Gastrocnemius medialis (tissue), 4 donors: ENCODE measurements around the gene PCDHA7. TPM values are rescaled to one million over a fixed set of nuclear protein-coding genes. Genes with fewer than 3 reads are reported as not detected.
A peak's percentile ranks its signal among the peaks of the same experiment; 100 is the strongest.

Experiments used
- ATAC-seq, 2 donors: fragments of 150-250 bp; one replicate each; pipeline ENCODE4 v1.9.1; 2016
- DNase-seq, 2 donors: peaks; one replicate each; pipeline ENCODE4 v3.0.0-alpha.2; 2019
- H3K27ac ChIP-seq, 4 donors: fragments of 200-600 bp; sonication (generic); 1 replicate in 1 of 4; 2 replicates in 3 of 4; pipeline ENCODE4 v1.5.1; 2016 to 2018; ENCODE audit warnings: mild to moderate bottlenecking in 2 of 4, moderate library complexity in 1 of 4
- H3K27me3 ChIP-seq, 3 donors: fragments of 200-600 bp; sonication (generic) in 2 of 3; 1 replicate in 1 of 3; 2 replicates in 2 of 3; pipeline versions ENCODE4 v1.5.1 to v1.6.0; 2016 to 2019; ENCODE audit warnings: mild to moderate bottlenecking in 1 of 3, moderate library complexity in 1 of 3
- H3K36me3 ChIP-seq, 2 donors: fragments of 200-600 bp; sonication (generic) in 1 of 2; one replicate each; pipeline ENCODE4 v1.5.1; 2017 to 2018
- H3K4me1 ChIP-seq, 2 donors: fragments of 200-600 bp; sonication (generic) in 1 of 2; one replicate each; pipeline ENCODE4 v1.5.1; 2016 to 2017; ENCODE audit warnings: mild to moderate bottlenecking in 2 of 2
- H3K4me3 ChIP-seq, 4 donors: fragments of 200-600 bp; sonication (generic) in 3 of 4; 1 replicate in 1 of 4; 2 replicates in 3 of 4; pipeline ENCODE4 v1.5.1; 2016 to 2019; ENCODE audit warnings: mild to moderate bottlenecking in 2 of 4
- H3K9me3 ChIP-seq, 3 donors: fragments of 200-600 bp; sonication (generic) in 2 of 3; 1 replicate in 1 of 3; 2 replicates in 2 of 3; pipeline ENCODE4 v1.5.1; 2016 to 2019
- POLR2A ChIP-seq, 2 donors: fragments of 450-650 bp; IDR thresholded peaks; one replicate each; pipeline ENCODE4 v1.6.1; 2017; ENCODE audit warnings: antibody characterized with exemption in 2 of 2, mild to moderate bottlenecking in 2 of 2, moderate library complexity in 2 of 2
- in situ Hi-C, 4 donors: fragments of 200-750 bp; cut with MboI; loops; one replicate each; pipeline versions ENCODE4 v1.15.0 to v1.8.0; 2017; ENCODE audit warnings: low sequenced_read_pairs in 4 of 4
- intact Hi-C: fragments of 100-400 bp; cut with DNase I; formaldehyde crosslinking; loops from one replicate; pipeline ENCODE4 v1.15.1; 2023; ENCODE audit warnings: low total_unique reads
- total RNA-seq, 4 donors: library from RNA; depleted of rRNA; stranded (reverse); fragments of >200 nt; gene quantifications; one replicate each; pipeline versions ENCODE4 v1.1.0 to v1.2.3, GENCODE V29; 2016
- TF ChIP-seq, protein P1 (sequence below), 5 experiments: fragments of 450-650 bp in 3 of 5; fragments of 200-600 bp in 2 of 5; sonication (generic) in 2 of 5; IDR thresholded peaks in 4 of 5; conservative IDR thresholded peaks in 1 of 5; 1 replicate in 4 of 5; 2 replicates in 1 of 5; pipeline ENCODE4 v1.5.1; 2016 to 2019; ENCODE audit warnings: antibody characterized with exemption in 5 of 5, mild to moderate bottlenecking in 3 of 5, moderate library complexity in 3 of 5

Gene PCDHA7
- total RNA-seq, 4 donors from 2014 or later = 0.15 to 0.24 TPM; not detected in 2

DNA sequence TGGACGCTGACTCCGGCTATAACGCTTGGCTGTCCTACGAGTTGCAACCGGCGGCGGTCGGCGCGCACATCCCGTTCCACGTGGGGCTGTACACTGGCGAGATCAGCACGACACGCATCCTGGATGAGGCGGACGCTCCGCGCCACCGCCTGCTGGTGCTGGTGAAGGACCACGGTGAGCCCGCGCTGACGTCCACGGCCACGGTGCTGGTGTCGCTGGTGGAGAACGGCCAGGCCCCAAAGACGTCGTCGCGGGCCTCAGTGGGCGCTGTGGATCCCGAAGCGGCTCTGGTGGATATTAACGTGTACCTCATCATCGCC, 43.2 kb downstream of the PCDHA7 start:
- no peak for DNase-seq
- intact Hi-C loops = no loop called here
- Histone ChIP-seq H3K36me3 (no peaks in the 10 kb centered on the region), H3K9me3 (peaks cover 0 to 6% (median 0%) of the 10 kb centered on the region in 3 donors), H3K27me3 (peaks cover 7 to 23% (median 17%) of the 10 kb centered on the region in 3 donors), H3K4me1 (no peaks in the 10 kb centered on the region), H3K4me3 (no peak overlapping the region), H3K27ac (no peak overlapping the region)
- in situ Hi-C loops = no loop called here
- ATAC-seq = no peak
- TF ChIP-seq POLR2A (IDR thresholded peaks at IDR 0.05) = no peak
- TF ChIP-seq, protein P1, sequence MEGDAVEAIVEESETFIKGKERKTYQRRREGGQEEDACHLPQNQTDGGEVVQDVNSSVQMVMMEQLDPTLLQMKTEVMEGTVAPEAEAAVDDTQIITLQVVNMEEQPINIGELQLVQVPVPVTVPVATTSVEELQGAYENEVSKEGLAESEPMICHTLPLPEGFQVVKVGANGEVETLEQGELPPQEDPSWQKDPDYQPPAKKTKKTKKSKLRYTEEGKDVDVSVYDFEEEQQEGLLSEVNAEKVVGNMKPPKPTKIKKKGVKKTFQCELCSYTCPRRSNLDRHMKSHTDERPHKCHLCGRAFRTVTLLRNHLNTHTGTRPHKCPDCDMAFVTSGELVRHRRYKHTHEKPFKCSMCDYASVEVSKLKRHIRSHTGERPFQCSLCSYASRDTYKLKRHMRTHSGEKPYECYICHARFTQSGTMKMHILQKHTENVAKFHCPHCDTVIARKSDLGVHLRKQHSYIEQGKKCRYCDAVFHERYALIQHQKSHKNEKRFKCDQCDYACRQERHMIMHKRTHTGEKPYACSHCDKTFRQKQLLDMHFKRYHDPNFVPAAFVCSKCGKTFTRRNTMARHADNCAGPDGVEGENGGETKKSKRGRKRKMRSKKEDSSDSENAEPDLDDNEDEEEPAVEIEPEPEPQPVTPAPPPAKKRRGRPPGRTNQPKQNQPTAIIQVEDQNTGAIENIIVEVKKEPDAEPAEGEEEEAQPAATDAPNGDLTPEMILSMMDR (IDR thresholded peaks at IDR 0.05 in 4 of 5, conservative IDR thresholded peaks at IDR 0.05 in 1 of 5) = no peak

DNA sequence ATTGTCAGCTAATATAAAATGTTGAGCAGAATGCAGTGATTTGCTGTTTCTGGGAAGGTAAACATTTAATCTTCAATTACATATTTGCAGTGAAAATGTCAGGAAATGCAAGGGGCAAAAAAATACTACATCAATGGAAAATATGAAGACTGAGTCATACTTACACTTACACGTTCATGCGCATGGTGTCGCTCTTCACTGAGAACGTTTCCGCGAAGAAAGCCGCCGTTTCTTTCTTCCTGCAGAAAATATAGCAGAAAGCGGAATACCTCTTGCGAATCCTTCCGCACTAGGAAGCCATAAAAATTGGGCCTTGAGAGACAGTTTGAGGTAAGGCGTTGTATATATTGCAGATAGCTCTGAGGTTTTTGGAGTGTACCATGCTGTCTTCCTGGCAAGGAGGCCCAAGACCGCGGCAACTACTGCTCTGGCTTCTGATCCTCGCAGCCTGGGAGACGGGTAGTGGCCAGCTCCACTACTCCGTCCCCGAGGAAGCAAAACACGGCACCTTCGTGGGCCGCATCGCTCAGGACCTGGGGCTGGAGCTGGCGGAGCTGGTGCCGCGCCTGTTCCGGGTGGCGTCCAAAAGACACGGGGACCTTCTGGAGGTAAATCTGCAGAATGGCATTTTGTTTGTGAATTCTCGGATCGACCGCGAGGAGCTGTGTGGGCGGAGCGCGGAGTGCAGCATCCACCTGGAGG, 48.0 kb downstream of the PCDHA7 start, which contains the start of gene PCDHA13:
Gene PCDHA13 (plus strand): TSS at position 236 of the 702 bp plus-strand sequence. CDS start 145 bp downstream, at position 381.
- DNase-seq = no peak
- TF ChIP-seq POLR2A (IDR thresholded peaks at IDR 0.05) = no peak
- TF ChIP-seq, protein P1 (IDR thresholded peaks at IDR 0.05 in 4 of 5, conservative IDR thresholded peaks at IDR 0.05 in 1 of 5) = no peak
- Histone ChIP-seq H3K36me3 (no peaks in the 10 kb centered on the region), H3K9me3 (peaks cover 0 to 5% (median 0%) of the 10 kb centered on the region in 3 donors), H3K4me3 (peak within 1 kb of the TSS in 1 of 4 donors; percentile 6), H3K27me3 (peaks cover 12 to 17% (median 14%) of the 10 kb centered on the region in 3 donors), H3K4me1 (no peaks in the 10 kb centered on the region), H3K27ac (no peak within 1 kb of the TSS)
- no peak for ATAC-seq
- intact Hi-C loops = no loop called here
- in situ Hi-C loops = no loop called here

- Histone ChIP-seq H3K36me3 (no peaks in the 10 kb centered on the region), H3K27me3 (peaks cover 12 to 15% (median 14%) of the 10 kb centered on the region in 3 donors), H3K4me1 (no peaks in the 10 kb centered on the region), H3K9me3 (peaks cover 0 to 5% (median 0%) of the 10 kb centered on the region in 3 donors), H3K27ac (no peak overlapping the region), H3K4me3 (no peak overlapping the region)
- intact Hi-C loops = no loop called here
- ATAC-seq (no peak), DNase-seq (no peak)
- TF ChIP-seq, protein P1 (IDR thresholded peaks at IDR 0.05 in 4 of 5, conservative IDR thresholded peaks at IDR 0.05 in 1 of 5) = no peak
- TF ChIP-seq POLR2A (IDR thresholded peaks at IDR 0.05) = no peak
- in situ Hi-C loops = no loop called here
These were observed 48.5 kb downstream of the PCDHA7 start for GRCh38 chr5:140882591-140882899.

DNA sequence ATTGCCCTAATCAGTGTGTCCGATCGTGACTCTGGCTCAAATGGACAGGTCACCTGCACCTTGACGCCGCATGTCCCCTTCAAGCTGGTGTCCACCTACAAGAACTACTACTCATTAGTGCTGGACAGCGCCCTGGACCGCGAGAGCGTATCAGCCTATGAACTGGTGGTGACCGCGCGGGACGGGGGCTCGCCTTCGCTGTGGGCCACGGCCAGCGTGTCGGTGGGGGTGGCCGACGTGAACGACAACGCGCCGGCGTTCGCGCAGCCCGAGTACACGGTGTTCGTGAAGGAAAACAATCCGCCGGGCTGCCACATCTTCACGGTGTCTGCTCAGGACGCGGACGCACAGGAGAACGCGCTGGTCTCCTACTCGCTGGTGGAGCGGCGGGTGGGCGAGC, 49.3 kb downstream of the PCDHA7 start:
- Histone ChIP-seq H3K4me3 (no peak overlapping the region), H3K9me3 (peaks cover 0 to 5% (median 0%) of the 10 kb centered on the region in 3 donors), H3K27ac (no peak overlapping the region), H3K36me3 (no peaks in the 10 kb centered on the region), H3K27me3 (peaks cover 9 to 14% (median 12%) of the 10 kb centered on the region in 3 donors), H3K4me1 (no peaks in the 10 kb centered on the region)
- TF ChIP-seq POLR2A (IDR thresholded peaks at IDR 0.05) = no peak
- TF ChIP-seq, protein P1 (IDR thresholded peaks at IDR 0.05 in 4 of 5, conservative IDR thresholded peaks at IDR 0.05 in 1 of 5) = no peak
- in situ Hi-C loops (no loop called here), intact Hi-C loops (no loop called here)
- no peak for DNase-seq
- no peak for ATAC-seq
